ENCODE results near the gene CITED4. TPM values are rescaled to one million over a fixed set of nuclear protein-coding genes. Genes with fewer than 3 reads are reported as not detected.

The CITED4 gene
- total and polyA plus RNA-seq, 10 of the 15 experiments (the other 5 are each of a cell fraction or from before 2014, with no cell fraction given), result 0.13 to 0.64 (median 0.26) TPM; not detected in 6

GRCh38 chr1:40842207-40842606 lies 20.0 kb downstream of the CITED4 start:
- Histone ChIP-seq H3K4me1 (ENCODE audit: control insufficient read depth, insufficient read depth, low read length) (peaks cover 7% of the 10 kb centered on the region; the same call in 1 of the 2 replicates), H3K9ac (ENCODE audit: control insufficient read depth, insufficient read depth, low read length) (no peak overlapping the region), H3K4me3 (no peak overlapping the region), H3K36me3 (ENCODE audit: control insufficient read depth in 2 of 2, insufficient read depth in 2 of 2, low read length in 1 of 2) (no peaks in the 10 kb centered on the region), H2AFZ (ENCODE audit: control insufficient read depth, low read depth, low read length) (no peak overlapping the region), H3K79me2 (ENCODE audit: control insufficient read depth, insufficient read depth, low read length) (no peaks in the 10 kb centered on the region), H3K9me3 (replicated peaks; ENCODE audit: control insufficient read depth, insufficient read depth, low read length) (no peaks in the 10 kb centered on the region; the same call in 2 of the 3 replicates), H3K27me3 (replicated peaks in 1 of 2; ENCODE audit: control insufficient read depth in 2 of 2, insufficient read depth in 2 of 2, low read length in 1 of 2) (no peaks in the 10 kb centered on the region), H3K27ac (ENCODE audit: control insufficient read depth, insufficient read depth) (no peak overlapping the region), H3K4me2 (ENCODE audit: control insufficient read depth, insufficient read depth) (no peak overlapping the region), H4K20me1 (ENCODE audit: control insufficient read depth, insufficient read depth) (no peaks in the 10 kb centered on the region)
- ATAC-seq, result no peak
- CTCF ChIA-PET, result interaction anchor here (1.6 to 11.6 kb wide), 2 partner anchors 69 to 110 kb away, joined by 7 to 254 read pairs; no protein-coding TSS in a partner anchor
- no TSS peak for BruUV-seq (replicated peaks)
- TF ChIP-seq HDAC6 (IDR thresholded peaks at IDR 0.05; ENCODE audit: unreplicated experiment) (no peak), RUNX3 (IDR thresholded peaks at IDR 0.05; ENCODE audit: low read length) (no peak), CEBPB (IDR thresholded peaks at IDR 0.05; ENCODE audit: borderline replicate concordance in 1 of 2, low read depth in 2 of 2, low read length in 2 of 2) (no peak), ZNF24 (IDR thresholded peaks at IDR 0.05) (no peak), BMI1 (IDR thresholded peaks at IDR 0.05; ENCODE audit: borderline replicate concordance) (no peak), KAT2A (conservative IDR thresholded peaks at IDR 0.05; ENCODE audit: control insufficient read depth, low read depth, low read length) (no peak), ZBED1 (IDR thresholded peaks at IDR 0.05; ENCODE audit: borderline replicate concordance) (no peak), ZBTB33 (IDR thresholded peaks at IDR 0.05) (no peak), ZSCAN29 (IDR thresholded peaks at IDR 0.05) (no peak)
- 40% methylated on average over 4 of the region's 4 CpGs for WGBS (ENCODE audit: insufficient coverage, insufficient replicate concordance, low lambda C conversion rate, missing lambda C conversion rate)
- DNase-seq (ENCODE audit: low read depth, low spot score), result no peak
- RAD21 ChIA-PET (ENCODE audit: unreplicated experiment), result interaction anchor here (0.7 kb wide), 1 partner anchor 77 kb away, joined by 3 read pairs; no protein-coding TSS in a partner anchor
- POLR2A ChIA-PET, result interaction anchor here (0.6 kb wide), 1 partner anchor 277 kb away, joined by 3 read pairs; no protein-coding TSS in a partner anchor
- no peak for FAIRE-seq
- in situ Hi-C loops (cut with MboI), result no loop called here
- intact Hi-C loops (cut with micrococcal nuclease; ENCODE audit: unreplicated experiment), result no loop called here
- SMC1A ChIA-PET (ENCODE audit: uncharacterized antibody, unreplicated experiment), result interaction anchor here (1.1 to 2.5 kb wide), 2 partner anchors 68 to 109 kb away, joined by 3 to 15 read pairs; no protein-coding TSS in a partner anchor

Data from GM12878 (cell line).